ENCODE measurements around the gene BAZ2B. TPM values are rescaled to one million over a fixed set of nuclear protein-coding genes. Genes with fewer than 3 reads are reported as not detected.
"Not testable (repeated sequence)": the region's sequence is repeated elsewhere in the genome, so short reads cannot be mapped to it uniquely, and the experiment has no call there.

Gene BAZ2B
- total and polyA plus RNA-seq, 10 donors = 5.6 to 158 (median 86.0) TPM

DNA sequence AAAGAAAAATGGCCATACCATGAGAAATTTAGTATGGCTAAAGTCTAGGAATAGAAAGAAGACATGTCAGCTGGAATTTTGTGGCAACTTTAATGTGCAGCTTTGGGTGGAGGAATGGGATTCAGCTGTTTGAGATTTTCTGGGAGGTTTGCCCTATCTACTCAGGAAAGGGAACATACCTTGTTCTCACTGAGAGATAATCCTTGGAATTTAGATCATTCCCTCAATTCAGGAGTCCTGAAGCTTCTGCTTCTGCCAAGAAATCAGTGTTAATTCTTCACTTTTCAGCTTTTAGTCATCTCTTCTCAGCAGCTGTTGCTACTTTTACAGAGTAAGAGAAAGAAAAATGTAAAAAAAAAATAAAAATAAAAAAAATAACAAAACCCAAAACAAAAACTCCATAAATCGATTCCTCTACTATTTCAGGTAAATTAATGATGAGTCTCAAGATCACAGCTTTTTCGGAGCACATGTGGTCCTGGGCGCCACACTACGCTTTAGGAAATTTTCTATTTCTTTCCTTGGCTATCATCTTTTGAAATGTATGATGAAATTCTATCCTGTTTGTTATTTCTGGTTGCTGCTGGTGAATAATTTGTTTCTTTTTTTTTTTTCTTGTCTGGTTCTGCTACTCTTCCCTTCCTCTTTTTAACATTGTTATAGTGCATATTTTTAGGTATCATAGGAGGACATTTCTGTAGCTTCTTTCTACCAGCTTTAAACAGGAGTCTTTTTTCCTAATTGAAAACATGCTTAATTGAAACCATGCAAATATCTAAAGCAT is 18.9 kb upstream of the BAZ2B start:
- Histone ChIP-seq H3K4me1 (peaks cover 0 to 13% (median 0%) of the 10 kb centered on the region in 6 donors), H3K36me3 (no peaks in the 10 kb centered on the region), H3K4me3 (no peak overlapping the region), H3K9me3 (peaks cover 0 to 16% (median 11%) of the 10 kb centered on the region in 8 donors), H3K27me3 (replicated peaks in 1 of 7) (no peaks in the 10 kb centered on the region), H3K27ac (no peak overlapping the region)
- DNase-seq = no peak
- TF ChIP-seq, protein P1, sequence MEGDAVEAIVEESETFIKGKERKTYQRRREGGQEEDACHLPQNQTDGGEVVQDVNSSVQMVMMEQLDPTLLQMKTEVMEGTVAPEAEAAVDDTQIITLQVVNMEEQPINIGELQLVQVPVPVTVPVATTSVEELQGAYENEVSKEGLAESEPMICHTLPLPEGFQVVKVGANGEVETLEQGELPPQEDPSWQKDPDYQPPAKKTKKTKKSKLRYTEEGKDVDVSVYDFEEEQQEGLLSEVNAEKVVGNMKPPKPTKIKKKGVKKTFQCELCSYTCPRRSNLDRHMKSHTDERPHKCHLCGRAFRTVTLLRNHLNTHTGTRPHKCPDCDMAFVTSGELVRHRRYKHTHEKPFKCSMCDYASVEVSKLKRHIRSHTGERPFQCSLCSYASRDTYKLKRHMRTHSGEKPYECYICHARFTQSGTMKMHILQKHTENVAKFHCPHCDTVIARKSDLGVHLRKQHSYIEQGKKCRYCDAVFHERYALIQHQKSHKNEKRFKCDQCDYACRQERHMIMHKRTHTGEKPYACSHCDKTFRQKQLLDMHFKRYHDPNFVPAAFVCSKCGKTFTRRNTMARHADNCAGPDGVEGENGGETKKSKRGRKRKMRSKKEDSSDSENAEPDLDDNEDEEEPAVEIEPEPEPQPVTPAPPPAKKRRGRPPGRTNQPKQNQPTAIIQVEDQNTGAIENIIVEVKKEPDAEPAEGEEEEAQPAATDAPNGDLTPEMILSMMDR (IDR thresholded peaks at IDR 0.05 in 8 of 11, conservative IDR thresholded peaks at IDR 0.05 in 3 of 11) = no peak
- no peak for TF ChIP-seq POLR2AphosphoS5 (IDR thresholded peaks at IDR 0.05)
- TF ChIP-seq POLR2A (IDR thresholded peaks at IDR 0.05) = no peak
- intact Hi-C loops (cut with DNase I; ENCODE audit: low total_unique reads) = no loop called here
- 47 to 69% (median 62%) methylated on average over 4 of the region's 4 CpGs for WGBS, 5 donors

DNA sequence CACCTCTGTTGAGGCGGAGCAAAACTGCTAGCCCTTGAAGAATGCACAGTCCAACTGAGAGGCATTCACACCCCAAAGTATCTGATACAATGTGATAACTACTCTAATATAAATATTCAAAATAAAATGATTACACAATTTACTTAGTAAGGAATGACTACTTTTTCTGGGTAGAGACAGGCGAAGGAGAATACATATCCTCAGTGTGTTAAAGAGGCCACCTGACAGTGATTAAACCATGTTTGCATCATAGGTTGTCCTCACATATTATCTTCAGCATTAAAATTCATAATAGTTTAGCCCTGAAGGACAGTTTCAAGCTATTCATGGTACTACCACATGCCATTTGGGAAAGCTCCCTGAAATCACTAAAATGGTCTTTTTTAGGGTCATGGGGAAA is 16.9 kb upstream of the BAZ2B start:
- Histone ChIP-seq H3K4me1 (peaks cover 0 to 13% (median 0%) of the 10 kb centered on the region in 6 donors), H3K4me3 (no peak overlapping the region), H3K27ac (no peak overlapping the region), H3K9me3 (no peaks in the 10 kb centered on the region), H3K36me3 (no peaks in the 10 kb centered on the region), H3K27me3 (replicated peaks in 1 of 7) (no peaks in the 10 kb centered on the region)
- TF ChIP-seq POLR2AphosphoS5 (IDR thresholded peaks at IDR 0.05) = no peak
- no peak for TF ChIP-seq POLR2A (IDR thresholded peaks at IDR 0.05)
- TF ChIP-seq, protein P1 (IDR thresholded peaks at IDR 0.05 in 8 of 11, conservative IDR thresholded peaks at IDR 0.05 in 3 of 11) = no peak
- intact Hi-C loops (cut with DNase I; ENCODE audit: low total_unique reads) = no loop called here
- no peak for DNase-seq
- WGBS, 5 donors = 93 to 98% (median 96%) methylated on average over 2 of the region's 2 CpGs

DNA sequence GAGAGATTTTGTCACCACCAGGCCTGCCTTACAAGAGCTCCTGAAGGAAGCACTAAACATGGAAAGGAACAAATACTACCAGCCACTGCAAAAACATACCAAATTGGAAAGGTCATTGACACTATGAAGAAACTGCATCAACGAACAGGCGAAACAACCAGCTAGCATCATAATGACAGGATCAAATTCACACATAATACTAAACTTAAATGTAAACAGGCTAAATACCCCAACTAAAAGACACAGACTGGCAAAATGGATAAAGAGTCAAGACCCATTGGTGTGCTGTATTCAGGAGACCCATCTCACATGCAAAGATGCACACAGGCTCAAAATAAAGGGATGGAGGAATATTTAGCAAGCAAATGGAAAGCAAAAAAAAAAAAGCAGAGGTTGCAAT is 9.3 kb upstream of the BAZ2B start:
- H3K36me3 ChIP-seq; H3K4me1 ChIP-seq; H3K9me3 ChIP-seq; intact Hi-C loops (cut with DNase I; ENCODE audit: low total_unique reads); H3K4me3 ChIP-seq; H3K27me3 ChIP-seq (replicated peaks in 1 of 7); DNase-seq; H3K27ac ChIP-seq: not testable (repeated sequence)
- 92 to 100% (median 98%) methylated on average over 2 of the region's 2 CpGs for WGBS, 5 donors

DNA sequence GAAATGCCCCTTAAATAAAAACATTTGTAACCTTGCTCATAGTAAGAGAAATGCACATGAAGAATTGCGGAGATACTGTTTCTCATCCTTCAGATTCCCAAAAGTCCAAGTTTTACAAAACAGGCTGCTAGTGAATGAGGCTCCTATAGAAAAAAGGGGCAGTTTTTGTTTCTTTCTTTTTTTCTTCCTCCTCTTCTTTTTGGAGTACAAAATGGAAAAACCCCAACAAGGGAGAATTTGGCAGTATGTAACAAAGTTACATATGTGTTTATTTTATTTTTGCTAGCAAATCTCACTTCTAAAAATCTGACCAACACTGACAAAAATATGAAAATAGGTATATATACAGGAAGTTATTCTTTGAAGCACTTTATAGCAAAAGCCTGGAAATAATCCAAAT is 7.1 kb upstream of the BAZ2B start:
- Histone ChIP-seq H3K27ac (no peak overlapping the region), H3K27me3 (replicated peaks in 1 of 7) (no peaks in the 10 kb centered on the region), H3K4me1 (peaks cover 0 to 15% (median 0%) of the 10 kb centered on the region in 6 donors), H3K9me3 (no peaks in the 10 kb centered on the region), H3K4me3 (no peak overlapping the region), H3K36me3 (no peaks in the 10 kb centered on the region)
- intact Hi-C loops (cut with DNase I; ENCODE audit: low total_unique reads) = no loop called here
- TF ChIP-seq POLR2A (IDR thresholded peaks at IDR 0.05) (no peak), POLR2AphosphoS5 (IDR thresholded peaks at IDR 0.05) (no peak)
- TF ChIP-seq, protein P1 (IDR thresholded peaks at IDR 0.05 in 8 of 11, conservative IDR thresholded peaks at IDR 0.05 in 3 of 11) = no peak
- WGBS, 5 donors = 91 to 98% (median 98%) methylated on average over 1 of the region's 1 CpG
- no peak for DNase-seq
